ENCODE measurements around the gene QSOX2.

The QSOX2 gene

GRCh38 chr9:136247551-136247916 is 1.9 kb upstream of the QSOX2 start:
- Histone ChIP-seq H3K4me3 (ENCODE audit: low read depth, low read length) (no peak overlapping the region), H3K27ac (ENCODE audit: extremely low read depth, low read depth, low read length) (no peak overlapping the region), H3K4me1 (ENCODE audit: control insufficient read depth, insufficient read depth, low read length) (0 out of 2 replicates have a peak, but pooled peaks cover 2% of the 10 kb centered on the region), H3K9me3 (ENCODE audit: control insufficient read depth, insufficient read depth, low read depth, low read length) (no peaks in the 10 kb centered on the region), H3K36me3 (ENCODE audit: control insufficient read depth in 2 of 2, insufficient read depth in 1 of 2, low read length in 2 of 2) (no peaks in the 10 kb centered on the region)
- POLR2A ChIA-PET, result interaction anchor here (1.1 kb wide), 1 partner anchor 20 kb away, joined by 5 read pairs; no protein-coding TSS in a partner anchor
- CTCF ChIA-PET, result interaction anchor here (0.6 to 1.2 kb wide), 2 partner anchors 8 to 36 kb away, joined by 3 read pairs; no protein-coding TSS in a partner anchor
- TF ChIP-seq ZBTB7A (tag by site-specific recombination; IDR thresholded peaks at IDR 0.05; ENCODE audit: low read depth) (no peak), GLIS1 (tag by site-specific recombination; IDR thresholded peaks at IDR 0.05) (peak; percentile 92), ZNF626 (tag by site-specific recombination; IDR thresholded peaks at IDR 0.05) (no peak), GLIS2 (tag by site-specific recombination; IDR thresholded peaks at IDR 0.05) (peak; percentile 55), ZNF776 (tag by site-specific recombination; IDR thresholded peaks at IDR 0.05; ENCODE audit: borderline replicate concordance) (no peak), SCRT2 (tag by site-specific recombination; IDR thresholded peaks at IDR 0.05) (peak; percentile 59; the same call in 1 of the 2 replicates), ZNF530 (tag by site-specific recombination; IDR thresholded peaks at IDR 0.05; ENCODE audit: low read depth) (no peak), ZNF670 (tag by site-specific recombination; IDR thresholded peaks at IDR 0.05; ENCODE audit: low read depth) (no peak), ZNF366 (tag by site-specific recombination; conservative IDR thresholded peaks at IDR 0.05) (no peak), KLF8 (tag by site-specific recombination; IDR thresholded peaks at IDR 0.05) (no peak), ZNF549 (tag by site-specific recombination; IDR thresholded peaks at IDR 0.05) (no peak)

- H3K4me1 ChIP-seq (ENCODE audit: control insufficient read depth, insufficient read depth, low read length), result 0 out of 2 replicates have a peak, but pooled peaks cover 2% of the 10 kb centered on the region
- 0 out of 2 replicates have a peak, but pooled peaks have one; percentile 11 for TF ChIP-seq ZNF341 (tag by site-specific recombination; IDR thresholded peaks at IDR 0.05; ENCODE audit: low read depth)
- TF ChIP-seq ZNF623 (tag by site-specific recombination; IDR thresholded peaks at IDR 0.05), result peak; percentile 98
- TF ChIP-seq ZFHX2 (tag by site-specific recombination; conservative IDR thresholded peaks at IDR 0.05), result peak; percentile 16; the same call in 1 of the 2 replicates
- TF ChIP-seq EGR2 (tag by site-specific recombination; IDR thresholded peaks at IDR 0.05; ENCODE audit: low read depth), result 0 out of 2 replicates have a peak, but pooled peaks have one; percentile 9
- no peak for TF ChIP-seq ZNF184 (tag by site-specific recombination; IDR thresholded peaks at IDR 0.05)
- ChIA-PET POLR2A (interaction anchor here (1.1 kb wide), 1 partner anchor 20 kb away, joined by 5 read pairs; no protein-coding TSS in a partner anchor), CTCF (interaction anchor here (1.0 to 1.2 kb wide), 2 partner anchors 36 to 109 kb away, joined by 3 read pairs; no protein-coding TSS in a partner anchor)
- H3K4me3 ChIP-seq (ENCODE audit: low read depth, low read length), result no peak overlapping the region
- H3K27ac ChIP-seq (ENCODE audit: extremely low read depth, low read depth, low read length), result no peak overlapping the region
- no peaks in the 10 kb centered on the region for H3K36me3 ChIP-seq (ENCODE audit: control insufficient read depth in 2 of 2, insufficient read depth in 1 of 2, low read length in 2 of 2)
- H3K9me3 ChIP-seq (ENCODE audit: control insufficient read depth, insufficient read depth, low read depth, low read length), result no peaks in the 10 kb centered on the region
Observed at GRCh38 chr9:136246849-136247550, 1.4 kb upstream of the QSOX2 start.

GRCh38 chr9:136244969-136245218 is 718 bp downstream of the QSOX2 start:
- no peaks in the 10 kb centered on the region for H3K9me3 ChIP-seq (ENCODE audit: control insufficient read depth, insufficient read depth, low read depth, low read length)
- CTCF ChIA-PET, result interaction anchor here (1.0 kb wide), 1 partner anchor 39 kb away, joined by 4 read pairs; no protein-coding TSS in a partner anchor
- TF ChIP-seq ZNF76 (tag by site-specific recombination; IDR thresholded peaks at IDR 0.05; ENCODE audit: borderline replicate concordance, low read depth), result 0 out of 2 replicates have a peak, but pooled peaks have one; percentile 18
- TF ChIP-seq ZBTB17 (tag by site-specific recombination; IDR thresholded peaks at IDR 0.05), result peak; percentile 56
- 0 out of 2 replicates have a peak, but pooled peaks have one; percentile 13 for TF ChIP-seq SP3 (tag by site-specific recombination; IDR thresholded peaks at IDR 0.05)
- no peak for TF ChIP-seq AEBP2 (tag by site-specific recombination; IDR thresholded peaks at IDR 0.05; ENCODE audit: borderline replicate concordance)
- 0 out of 2 replicates have a peak, but pooled peaks cover 2% of the 10 kb centered on the region for H3K4me1 ChIP-seq (ENCODE audit: control insufficient read depth, insufficient read depth, low read length)
- POLR2A ChIA-PET, result interaction anchor here (1.0 to 1.3 kb wide), 2 partner anchors 22 to 284 kb away, joined by 3 to 5 read pairs; partner anchors contain the start of gene UBAC1
- peak overlapping the region; percentile 70 for H3K4me3 ChIP-seq (ENCODE audit: low read depth, low read length)
- peaks cover 0 to 8% of the 10 kb centered on the region in 2 experiments; a peak in 1 of 3 replicates for H3K36me3 ChIP-seq (ENCODE audit: control insufficient read depth in 2 of 2, insufficient read depth in 1 of 2, low read length in 2 of 2)
- H3K27ac ChIP-seq (ENCODE audit: extremely low read depth, low read depth, low read length), result no peak overlapping the region

Measured in HEK293 (cell line).